Gastrocnemius medialis (tissue), 4 donors: Measurements from ENCODE around the gene HHATL. TPM values are rescaled to one million over a fixed set of nuclear protein-coding genes. Genes with fewer than 3 reads are reported as not detected.
A peak's percentile ranks its signal among the peaks of the same experiment; 100 is the strongest.

Experiments used
- ATAC-seq, 2 donors: fragments of 150-250 bp; one replicate each; pipeline ENCODE4 v1.9.1; 2016
- DNase-seq, 2 donors: peaks; one replicate each; pipeline ENCODE4 v3.0.0-alpha.2; 2019
- H3K27ac ChIP-seq, 4 donors: fragments of 200-600 bp; sonication (generic); 1 replicate in 1 of 4; 2 replicates in 3 of 4; pipeline ENCODE4 v1.5.1; 2016 to 2018; ENCODE audit warnings: mild to moderate bottlenecking in 2 of 4, moderate library complexity in 1 of 4
- H3K27me3 ChIP-seq, 3 donors: fragments of 200-600 bp; sonication (generic) in 2 of 3; 1 replicate in 1 of 3; 2 replicates in 2 of 3; pipeline versions ENCODE4 v1.5.1 to v1.6.0; 2016 to 2019; ENCODE audit warnings: mild to moderate bottlenecking in 1 of 3, moderate library complexity in 1 of 3
- H3K36me3 ChIP-seq, 2 donors: fragments of 200-600 bp; sonication (generic) in 1 of 2; one replicate each; pipeline ENCODE4 v1.5.1; 2017 to 2018
- H3K4me1 ChIP-seq, 2 donors: fragments of 200-600 bp; sonication (generic) in 1 of 2; one replicate each; pipeline ENCODE4 v1.5.1; 2016 to 2017; ENCODE audit warnings: mild to moderate bottlenecking in 2 of 2
- H3K4me3 ChIP-seq, 4 donors: fragments of 200-600 bp; sonication (generic) in 3 of 4; 1 replicate in 1 of 4; 2 replicates in 3 of 4; pipeline ENCODE4 v1.5.1; 2016 to 2019; ENCODE audit warnings: mild to moderate bottlenecking in 2 of 4
- H3K9me3 ChIP-seq, 3 donors: fragments of 200-600 bp; sonication (generic) in 2 of 3; 1 replicate in 1 of 3; 2 replicates in 2 of 3; pipeline ENCODE4 v1.5.1; 2016 to 2019
- POLR2A ChIP-seq, 2 donors: fragments of 450-650 bp; IDR thresholded peaks; one replicate each; pipeline ENCODE4 v1.6.1; 2017; ENCODE audit warnings: antibody characterized with exemption in 2 of 2, mild to moderate bottlenecking in 2 of 2, moderate library complexity in 2 of 2
- in situ Hi-C, 4 donors: fragments of 200-750 bp; cut with MboI; loops; one replicate each; pipeline versions ENCODE4 v1.15.0 to v1.8.0; 2017; ENCODE audit warnings: low sequenced_read_pairs in 4 of 4
- intact Hi-C: fragments of 100-400 bp; cut with DNase I; formaldehyde crosslinking; loops from one replicate; pipeline ENCODE4 v1.15.1; 2023; ENCODE audit warnings: low total_unique reads
- total RNA-seq, 4 donors: library from RNA; depleted of rRNA; stranded (reverse); fragments of >200 nt; gene quantifications; one replicate each; pipeline versions ENCODE4 v1.1.0 to v1.2.3, GENCODE V29; 2016
- TF ChIP-seq, protein P1 (sequence below), 5 experiments: fragments of 450-650 bp in 3 of 5; fragments of 200-600 bp in 2 of 5; sonication (generic) in 2 of 5; IDR thresholded peaks in 4 of 5; conservative IDR thresholded peaks in 1 of 5; 1 replicate in 4 of 5; 2 replicates in 1 of 5; pipeline ENCODE4 v1.5.1; 2016 to 2019; ENCODE audit warnings: antibody characterized with exemption in 5 of 5, mild to moderate bottlenecking in 3 of 5, moderate library complexity in 3 of 5

The HHATL gene
- total RNA-seq, 4 donors from 2014 or later = 78.0 to 309 (median 164) TPM

DNA sequence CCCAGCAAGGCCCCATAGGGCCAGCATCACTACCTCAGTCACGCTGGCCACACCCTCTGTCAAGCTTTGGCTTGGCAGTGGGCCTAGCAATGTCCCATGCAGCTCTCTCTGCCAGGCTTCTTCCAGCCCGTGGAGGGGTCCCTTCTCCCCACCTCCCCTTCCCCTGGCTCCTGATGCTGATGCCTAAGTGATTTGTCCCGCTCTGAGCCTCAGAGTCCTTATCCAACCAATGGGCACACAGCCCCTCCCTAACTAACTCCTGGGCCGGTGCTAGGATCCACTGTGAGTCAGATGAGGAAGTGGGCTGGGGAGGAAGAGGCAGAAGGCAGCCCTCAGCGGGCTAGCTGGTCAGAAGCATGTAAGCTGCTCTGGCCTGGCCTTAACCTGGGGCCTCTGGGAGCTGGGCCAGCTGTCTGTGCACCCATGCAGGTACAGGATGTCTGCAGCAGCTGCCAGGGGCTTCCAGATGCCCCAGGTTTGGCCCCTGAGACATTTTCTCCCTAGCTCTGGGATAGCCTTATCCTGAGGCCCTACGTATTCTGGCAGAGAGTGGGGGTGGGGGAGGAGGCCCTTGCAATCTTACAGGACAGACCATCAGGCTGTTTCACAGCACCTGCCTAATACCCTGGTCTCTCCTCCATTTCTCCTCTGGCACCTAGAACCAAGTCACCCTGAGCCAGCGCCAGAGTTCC, 49.8 kb downstream of the HHATL start:
- TF ChIP-seq, protein P1, sequence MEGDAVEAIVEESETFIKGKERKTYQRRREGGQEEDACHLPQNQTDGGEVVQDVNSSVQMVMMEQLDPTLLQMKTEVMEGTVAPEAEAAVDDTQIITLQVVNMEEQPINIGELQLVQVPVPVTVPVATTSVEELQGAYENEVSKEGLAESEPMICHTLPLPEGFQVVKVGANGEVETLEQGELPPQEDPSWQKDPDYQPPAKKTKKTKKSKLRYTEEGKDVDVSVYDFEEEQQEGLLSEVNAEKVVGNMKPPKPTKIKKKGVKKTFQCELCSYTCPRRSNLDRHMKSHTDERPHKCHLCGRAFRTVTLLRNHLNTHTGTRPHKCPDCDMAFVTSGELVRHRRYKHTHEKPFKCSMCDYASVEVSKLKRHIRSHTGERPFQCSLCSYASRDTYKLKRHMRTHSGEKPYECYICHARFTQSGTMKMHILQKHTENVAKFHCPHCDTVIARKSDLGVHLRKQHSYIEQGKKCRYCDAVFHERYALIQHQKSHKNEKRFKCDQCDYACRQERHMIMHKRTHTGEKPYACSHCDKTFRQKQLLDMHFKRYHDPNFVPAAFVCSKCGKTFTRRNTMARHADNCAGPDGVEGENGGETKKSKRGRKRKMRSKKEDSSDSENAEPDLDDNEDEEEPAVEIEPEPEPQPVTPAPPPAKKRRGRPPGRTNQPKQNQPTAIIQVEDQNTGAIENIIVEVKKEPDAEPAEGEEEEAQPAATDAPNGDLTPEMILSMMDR (IDR thresholded peaks at IDR 0.05 in 4 of 5, conservative IDR thresholded peaks at IDR 0.05 in 1 of 5) = no peak
- TF ChIP-seq POLR2A (IDR thresholded peaks at IDR 0.05) = peak; percentile 76 to 80
- no peaks in the 10 kb centered on the region for H3K36me3 ChIP-seq
- intact Hi-C loops (no loop called here), in situ Hi-C loops (loop anchor here in 2 of 4 donors (10.0 kb wide), 1 partner anchor 92 kb away; no protein-coding TSS in a partner anchor)
- DNase-seq = peak in 1 of 2 donors; percentile 59
- peak overlapping the region; percentile 87 to 100 (median 92) for H3K27ac ChIP-seq
- no peaks in the 10 kb centered on the region for H3K9me3 ChIP-seq
- ATAC-seq = no peak
- H3K4me1 ChIP-seq = peaks cover 40 to 42% of the 10 kb centered on the region in 2 donors
- H3K4me3 ChIP-seq = peak overlapping the region; percentile 67 to 73 (median 70)
- H3K27me3 ChIP-seq = no peaks in the 10 kb centered on the region

DNA sequence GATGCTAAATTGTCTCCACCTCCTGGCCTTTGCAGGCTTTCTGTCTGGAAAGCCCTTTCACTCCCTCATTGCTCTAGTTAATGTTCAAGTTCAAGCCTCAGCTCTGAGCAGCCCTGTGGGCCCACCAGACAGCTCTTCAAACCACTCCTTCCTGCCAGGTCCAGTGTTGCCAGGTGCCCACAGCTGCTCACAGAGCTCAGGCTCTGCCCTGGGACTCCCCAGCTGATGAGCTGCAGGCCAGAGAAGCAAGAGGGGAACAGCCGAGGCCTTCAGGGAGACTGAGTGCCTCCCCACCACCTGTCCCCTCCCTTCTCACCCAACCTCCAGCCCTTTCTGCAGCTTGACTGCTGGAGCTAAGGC, 50.4 kb downstream of the HHATL start:
- Histone ChIP-seq H3K27me3 (no peaks in the 10 kb centered on the region), H3K9me3 (no peaks in the 10 kb centered on the region), H3K27ac (peak overlapping the region; percentile 87 to 100 (median 92)), H3K36me3 (peaks cover 0 to 4% of the 10 kb centered on the region in 2 donors), H3K4me3 (peak overlapping the region in 2 of 4 donors; percentile 68 to 73), H3K4me1 (peaks cover 39 to 40% of the 10 kb centered on the region in 2 donors)
- no peak for ATAC-seq
- DNase-seq = no peak
- in situ Hi-C loops (loop anchor here in 2 of 4 donors (10.0 kb wide), 1 partner anchor 93 kb away; no protein-coding TSS in a partner anchor), intact Hi-C loops (no loop called here)
- TF ChIP-seq, protein P1 (IDR thresholded peaks at IDR 0.05 in 4 of 5, conservative IDR thresholded peaks at IDR 0.05 in 1 of 5) = no peak
- TF ChIP-seq POLR2A (IDR thresholded peaks at IDR 0.05) = no peak

DNA sequence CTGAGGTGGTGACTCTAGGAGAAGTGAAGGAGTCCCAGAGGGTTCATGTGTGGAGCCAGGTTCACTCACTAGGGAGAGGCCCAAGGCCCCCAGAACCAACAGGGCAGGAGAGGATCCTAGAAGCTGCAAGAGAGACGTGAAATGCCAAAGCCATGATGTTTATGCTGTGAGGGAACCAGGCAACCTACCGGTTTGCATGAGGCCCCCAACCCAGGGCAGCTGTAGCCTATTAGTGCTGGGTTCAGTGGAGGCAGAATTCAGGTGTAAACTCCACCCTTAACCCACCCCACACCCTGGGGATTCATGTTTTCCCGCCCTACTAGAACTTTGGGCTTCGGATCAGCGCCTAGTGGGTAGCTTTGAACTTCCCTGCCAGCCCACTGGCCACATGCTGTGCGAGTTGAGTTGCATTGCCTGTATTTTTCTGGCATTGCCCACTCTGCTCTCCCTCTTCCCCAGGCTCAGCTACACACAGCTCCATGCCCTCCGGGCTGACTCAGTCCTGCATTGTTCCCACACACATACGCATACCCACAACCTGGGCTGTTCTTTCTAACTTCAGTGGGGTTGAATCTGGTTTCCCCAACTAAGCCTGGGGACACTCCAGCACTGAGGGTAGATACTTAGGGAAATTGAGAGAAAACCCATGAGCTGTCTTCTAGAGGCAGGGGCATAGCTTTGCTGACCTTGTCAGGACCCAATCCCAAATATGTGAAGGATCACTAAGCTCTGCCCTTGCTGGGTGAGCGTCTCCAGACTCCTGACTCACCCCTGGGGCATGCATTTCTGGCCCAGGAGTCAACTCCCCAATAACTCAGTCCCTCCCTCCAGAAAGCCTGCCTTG, 51.1 kb downstream of the HHATL start:
- Histone ChIP-seq H3K4me3 (no peak overlapping the region), H3K9me3 (no peaks in the 10 kb centered on the region), H3K4me1 (peaks cover 35 to 36% of the 10 kb centered on the region in 2 donors), H3K36me3 (peaks cover 0 to 9% of the 10 kb centered on the region in 2 donors), H3K27me3 (no peaks in the 10 kb centered on the region), H3K27ac (peak overlapping the region; percentile 87 to 100 (median 92))
- TF ChIP-seq, protein P1 (IDR thresholded peaks at IDR 0.05 in 4 of 5, conservative IDR thresholded peaks at IDR 0.05 in 1 of 5) = no peak
- TF ChIP-seq POLR2A (IDR thresholded peaks at IDR 0.05) = no peak
- ATAC-seq (no peak), DNase-seq (peak in 1 of 2 donors; percentile 18)
- intact Hi-C loops = no loop called here
- in situ Hi-C loops = loop anchor here in 2 of 4 donors (10.0 kb wide), 1 partner anchor 93 kb away; no protein-coding TSS in a partner anchor

DNA sequence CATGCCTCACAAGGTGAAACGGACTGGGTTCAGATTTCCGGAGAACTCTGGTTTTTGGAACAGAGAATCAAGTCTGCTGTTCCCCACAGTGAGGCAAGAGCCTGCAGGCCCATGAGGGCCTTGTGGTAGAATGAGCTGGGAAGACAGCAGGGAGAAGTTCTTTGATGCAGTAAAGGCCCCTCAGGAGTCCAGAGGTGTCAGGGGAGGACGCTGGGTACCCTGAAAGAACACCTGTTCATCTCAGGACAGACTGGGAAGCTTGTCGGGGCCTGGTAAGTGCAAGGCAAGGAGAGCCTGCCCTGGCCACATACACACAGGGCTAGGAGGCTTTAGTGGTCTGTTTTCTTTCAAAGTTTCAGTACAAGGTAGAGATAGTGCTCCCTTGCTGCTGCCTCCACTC, 52.8 kb downstream of the HHATL start:
- no peaks in the 10 kb centered on the region for H3K27me3 ChIP-seq
- peaks cover 0 to 26% of the 10 kb centered on the region in 2 donors for H3K36me3 ChIP-seq
- H3K9me3 ChIP-seq = no peaks in the 10 kb centered on the region
- DNase-seq = no peak
- H3K4me1 ChIP-seq = peaks cover 20 to 21% of the 10 kb centered on the region in 2 donors
- TF ChIP-seq, protein P1 (IDR thresholded peaks at IDR 0.05 in 4 of 5, conservative IDR thresholded peaks at IDR 0.05 in 1 of 5) = no peak
- no peak for TF ChIP-seq POLR2A (IDR thresholded peaks at IDR 0.05)
- ATAC-seq = no peak
- H3K27ac ChIP-seq = peak overlapping the region in 2 of 4 donors; percentile 2 to 11
- H3K4me3 ChIP-seq = no peak overlapping the region
- intact Hi-C loops = loop anchor here (2.0 kb wide), 1 partner anchor 57 kb away; no protein-coding TSS in a partner anchor
- in situ Hi-C loops = loop anchor here in 2 of 4 donors (10.0 kb wide), 1 partner anchor 95 kb away; no protein-coding TSS in a partner anchor
